Hematopoietic multipotent progenitor cell treated with erythropoietin and hydrocortisone succinate and interleukin-3 and kit ligand, for 8 days (in vitro differentiated cells): Measurements from ENCODE around the gene CDCA7.
"Not testable (repeated sequence)": the region's sequence is repeated elsewhere in the genome, so short reads cannot be mapped to it uniquely, and the experiment has no call there.

Experiments
- DNase-seq: peaks from one replicate; pipeline ENCODE4 v3.0.0-alpha.2; 2015

CDCA7 gene

GRCh38 chr2:173359231-173359630 lies 4.6 kb downstream of the CDCA7 start:
- DNase-seq = no peak

DNA sequence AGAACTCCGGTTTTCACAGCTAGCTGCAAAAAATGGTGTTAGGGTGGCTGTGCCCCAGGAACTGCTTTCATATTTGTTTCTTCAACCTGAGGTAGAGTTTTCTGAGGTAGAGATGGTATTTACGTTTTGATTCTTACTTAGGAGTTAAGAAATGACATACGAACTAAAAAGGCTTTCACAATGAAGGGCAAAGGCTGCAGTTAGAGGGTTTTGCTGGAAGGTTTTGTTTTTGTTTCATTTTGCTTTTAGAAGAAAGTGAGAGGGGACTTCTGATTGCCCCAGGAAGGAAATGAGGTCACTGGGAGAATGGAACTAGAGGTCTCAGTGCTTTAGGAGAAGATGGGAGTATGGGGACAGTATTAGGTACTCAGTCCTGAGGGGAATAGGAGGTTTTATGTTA lies 15.5 kb downstream of the CDCA7 start:
- DNase-seq = no peak

- DNase-seq = no peak
These were observed 16.4 kb downstream of the CDCA7 start for GRCh38 chr2:173371023-173371422.

GRCh38 chr2:173373290-173373689 lies 18.6 kb downstream of the CDCA7 start:
- no peak for DNase-seq

DNA sequence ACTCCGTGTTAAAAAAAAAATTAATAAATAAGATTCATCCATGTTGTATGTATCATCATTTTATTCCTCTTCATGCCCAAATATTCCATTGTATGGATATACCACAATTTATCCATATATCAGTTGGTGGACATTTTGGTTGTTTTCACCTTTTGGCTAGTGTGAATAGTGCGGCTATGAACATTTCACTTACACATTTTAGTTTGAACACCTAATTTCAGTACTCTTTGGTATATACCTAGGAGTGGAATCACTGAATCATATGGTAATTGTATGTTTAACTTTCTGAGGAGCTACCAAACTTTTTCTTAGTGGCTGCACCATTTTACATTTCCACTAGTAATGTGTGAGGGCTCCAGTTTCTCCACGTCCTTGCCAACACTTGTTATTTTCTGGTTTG lies 20.0 kb downstream of the CDCA7 start:
- DNase-seq = no peak

- not testable (repeated sequence) for DNase-seq
These were observed 30.9 kb downstream of the CDCA7 start for GRCh38 chr2:173385534-173385933.

- no peak for DNase-seq
These were observed 31.5 kb downstream of the CDCA7 start for GRCh38 chr2:173386021-173386737.

GRCh38 chr2:173386738-173387065 lies 32.0 kb downstream of the CDCA7 start:
- DNase-seq = no peak

- no peak for DNase-seq
These were observed 32.4 kb downstream of the CDCA7 start for GRCh38 chr2:173387079-173387478.

DNA sequence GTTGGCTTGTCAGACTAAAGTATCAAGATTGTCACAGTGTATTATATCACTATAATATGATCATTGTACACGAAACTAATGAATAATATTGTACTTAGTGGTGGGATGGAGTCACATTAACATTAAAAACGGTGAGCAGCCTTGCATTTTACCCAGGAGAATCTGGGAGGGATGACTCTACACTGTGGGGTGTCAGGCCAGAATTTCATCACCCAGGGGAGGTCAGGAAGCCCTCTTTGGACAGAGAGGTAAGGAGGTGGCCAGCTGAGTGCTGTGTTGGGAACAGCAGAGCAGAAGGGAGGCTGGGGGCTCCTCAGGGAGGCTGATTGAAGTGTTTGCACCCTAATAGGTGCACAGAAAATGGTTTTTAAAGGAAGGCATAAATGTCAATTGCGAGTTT lies 33.0 kb downstream of the CDCA7 start:
- no peak for DNase-seq

GRCh38 chr2:173388795-173389194 lies 34.1 kb downstream of the CDCA7 start:
- DNase-seq = no peak

GRCh38 chr2:173390036-173390435 lies 35.4 kb downstream of the CDCA7 start:
- no peak for DNase-seq

- DNase-seq = no peak
These were observed 38.1 kb downstream of the CDCA7 start for GRCh38 chr2:173392731-173393130.

DNA sequence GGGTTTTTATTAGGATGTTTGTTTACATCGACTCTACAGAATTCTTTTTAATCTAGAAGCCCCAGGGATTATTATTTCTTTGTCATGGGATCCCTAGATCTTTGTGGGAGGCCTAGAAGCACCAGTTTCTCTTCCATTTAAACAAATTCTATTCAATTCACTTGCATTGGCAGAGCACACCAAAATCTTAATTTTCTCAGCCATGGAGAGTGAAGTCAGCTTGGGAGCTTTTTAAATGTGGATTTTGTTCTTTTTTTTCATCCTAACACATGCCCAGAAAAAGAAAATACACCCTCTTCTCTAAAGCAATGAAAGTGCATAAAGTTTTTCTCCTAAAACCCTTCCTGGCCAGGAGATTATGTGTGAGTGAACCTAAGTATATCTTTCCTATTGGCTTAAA lies 38.5 kb downstream of the CDCA7 start:
- no peak for DNase-seq

- DNase-seq = no peak
These were observed 39.0 kb downstream of the CDCA7 start for GRCh38 chr2:173393636-173394035.

DNA sequence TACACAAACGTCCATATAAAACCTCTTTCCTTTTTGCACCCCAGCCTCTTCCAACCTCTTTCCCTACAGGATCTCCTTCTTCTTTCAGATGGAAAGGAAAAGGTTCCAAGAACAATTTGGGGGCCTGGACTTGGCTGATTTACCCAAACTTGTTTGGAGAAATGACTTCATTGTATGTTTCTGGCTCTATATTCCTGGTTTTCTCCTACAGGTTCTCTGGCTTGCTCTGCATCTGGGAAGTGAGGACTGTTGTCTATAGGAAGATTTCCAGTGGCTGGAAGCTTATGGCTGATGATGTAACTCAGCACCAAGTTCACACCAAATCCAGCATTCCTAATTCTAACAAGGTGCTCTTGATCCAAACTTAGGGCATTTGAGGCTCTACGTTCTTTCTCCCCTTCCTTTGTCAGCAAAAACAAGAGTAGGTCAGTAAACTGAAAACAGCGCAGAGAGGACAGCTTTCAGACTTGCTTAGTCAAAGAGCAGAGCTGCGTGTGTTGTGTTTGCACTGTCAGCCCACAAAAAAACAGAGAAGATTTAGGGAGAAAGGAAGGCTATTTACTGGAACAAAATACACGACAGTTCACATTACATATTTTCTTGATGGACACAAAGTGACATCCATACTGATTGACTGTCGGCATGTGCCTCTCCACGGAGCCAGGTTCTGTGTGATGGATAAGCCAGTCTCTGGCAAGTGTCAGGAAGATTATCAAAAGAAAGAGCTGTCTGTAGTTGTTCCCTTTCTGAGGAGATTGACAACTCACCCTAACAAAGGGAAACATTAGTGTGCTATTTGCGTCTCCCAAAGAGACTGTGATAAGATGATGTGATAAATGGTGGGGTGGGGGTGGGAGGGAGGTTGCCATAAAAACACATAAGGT lies 39.7 kb downstream of the CDCA7 start:
- no peak for DNase-seq

- no peak for DNase-seq
These were observed 41.1 kb downstream of the CDCA7 start for GRCh38 chr2:173395567-173396351.

DNA sequence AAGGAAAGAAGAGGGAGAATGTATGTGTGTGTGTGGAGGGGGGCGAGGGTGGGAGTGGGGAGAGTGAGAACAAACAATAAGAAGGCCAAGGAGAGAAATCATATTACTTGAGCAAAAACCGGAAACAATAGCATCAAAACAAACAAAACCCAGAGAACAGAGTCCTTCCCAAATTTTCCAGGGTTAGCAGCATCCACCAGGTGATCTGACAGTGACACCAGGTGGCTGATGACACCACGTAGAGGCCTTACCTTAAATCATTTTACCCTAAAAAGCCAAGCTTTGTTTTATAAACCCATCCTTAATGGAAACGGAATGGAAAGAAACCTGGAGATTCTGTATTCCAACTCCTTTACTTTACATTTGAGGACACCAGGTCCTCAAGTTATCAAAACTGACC lies 42.9 kb downstream of the CDCA7 start:
- no peak for DNase-seq

DNA sequence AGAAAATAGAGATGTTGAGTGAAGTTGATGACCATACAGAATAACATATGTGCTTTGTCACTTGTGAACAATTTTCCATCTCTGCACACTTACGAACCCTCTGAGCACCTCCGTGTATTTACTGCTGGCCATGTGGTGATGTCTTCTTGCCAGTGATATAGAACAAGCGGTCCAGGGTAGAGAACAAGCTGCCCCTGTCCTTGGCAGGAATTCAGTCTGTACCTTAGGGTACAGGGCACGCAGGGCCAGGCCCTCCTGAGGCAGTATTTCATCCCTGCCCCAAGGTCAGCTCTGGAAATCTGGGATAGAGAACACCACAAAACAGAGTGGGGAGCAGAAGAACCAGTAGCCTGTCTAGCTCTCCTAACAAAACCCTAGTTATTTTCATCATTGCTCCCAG lies 44.6 kb downstream of the CDCA7 start:
- DNase-seq = no peak

DNA sequence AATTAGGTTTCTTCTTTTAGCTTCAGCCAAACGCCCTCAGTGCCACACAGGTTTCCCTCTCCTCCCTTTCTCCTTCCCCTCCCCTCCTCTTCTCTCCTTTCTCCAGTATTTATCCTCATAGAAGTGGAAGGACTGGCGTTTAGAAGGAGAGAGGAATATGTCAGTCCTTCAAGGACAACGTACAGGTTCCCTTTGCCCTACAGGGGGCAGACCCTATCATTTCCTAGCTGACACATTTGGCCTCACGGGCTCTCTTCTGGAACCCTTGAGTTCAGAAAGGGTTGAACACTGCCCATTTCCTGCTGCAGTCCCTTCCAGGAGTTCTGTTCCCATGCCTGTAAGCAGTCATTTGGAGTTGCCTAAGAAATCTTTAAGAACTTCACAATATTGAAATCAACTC lies 46.1 kb downstream of the CDCA7 start:
- DNase-seq = peak; percentile 35

GRCh38 chr2:173401716-173402326 lies 47.1 kb downstream of the CDCA7 start:
- no peak for DNase-seq

- DNase-seq = peak; percentile 76
These were observed 47.8 kb downstream of the CDCA7 start for GRCh38 chr2:173402405-173402974.
